22Rv1 (cell line): ENCODE data around the gene ABCC4.

Experiments
- CTCF ChIP-seq: fragments of 450-650 bp; IDR thresholded peaks from 2 replicates; pipeline ENCODE4 v1.5.1; 2017; ENCODE audit warnings: mild to moderate bottlenecking
- ZFX ChIP-seq: fragments of 450-650 bp; IDR thresholded peaks from 2 replicates; pipeline ENCODE4 v1.6.1; 2017; ENCODE audit warnings: antibody characterized with exemption, borderline replicate concordance

GRCh38 chr13:95058680-95059079 lies 242.6 kb downstream of the ABCC4 start:
- TF ChIP-seq CTCF: no peak
- TF ChIP-seq ZFX: no peak
